ENCODE measurements around the gene SPATC1L. TPM values are rescaled to one million over a fixed set of nuclear protein-coding genes. Genes with fewer than 3 reads are reported as not detected.

Gene SPATC1L
- total and polyA plus RNA-seq, 2 donors (not counting 3 experiments of a cell fraction or from before 2014, with no cell fraction given): 11.5 to 15.3 TPM

DNA sequence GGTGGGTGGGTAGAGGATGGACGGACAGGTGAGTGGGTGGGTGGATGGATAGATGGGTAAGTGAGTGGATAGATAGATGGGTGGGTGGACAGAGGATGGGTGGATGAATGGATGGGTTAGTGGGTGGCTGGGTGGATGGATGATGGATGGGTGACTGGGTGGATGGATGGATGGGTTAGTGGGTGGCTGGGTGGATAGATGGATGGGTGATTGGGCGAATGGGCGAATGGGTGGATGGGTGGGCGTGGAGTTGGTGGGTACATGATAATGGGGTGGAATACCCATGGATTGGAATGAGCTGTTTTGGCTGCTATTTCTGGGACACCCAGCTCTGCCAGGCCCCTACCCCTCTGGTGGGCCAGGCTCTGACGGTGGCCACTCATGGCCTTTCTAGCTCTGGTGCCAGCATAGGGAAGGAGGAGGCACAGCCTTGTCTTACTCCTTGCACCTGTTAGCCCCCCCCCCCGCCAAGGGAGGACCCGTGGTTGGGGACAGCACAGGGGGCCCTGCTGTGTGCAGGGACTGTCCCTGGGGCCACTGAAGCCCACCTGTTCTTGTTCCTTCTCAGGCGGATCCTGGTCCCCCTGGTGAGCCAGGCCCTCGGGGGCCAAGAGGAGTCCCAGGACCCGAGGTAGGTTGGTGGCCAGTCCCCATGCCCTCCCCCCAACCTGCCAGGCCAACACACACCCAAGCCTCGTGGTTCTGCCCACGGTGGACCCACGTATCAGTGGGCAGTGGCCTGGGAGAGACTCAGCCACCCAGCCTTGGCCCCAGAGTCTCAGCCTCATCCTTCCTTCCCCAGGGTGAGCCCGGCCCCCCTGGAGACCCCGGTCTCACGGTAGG, 60.0 kb downstream of the SPATC1L start:
- Histone ChIP-seq H3K4me1 (ENCODE audit: control insufficient read depth, extremely low read depth, insufficient read depth, low read length) (no peaks in the 10 kb centered on the region), H3K9me1 (replicated peaks; ENCODE audit: control insufficient read depth, extremely low read depth, insufficient read depth, low read length) (no peaks in the 10 kb centered on the region), H3K27me3 (ENCODE audit: control insufficient read depth in 2 of 2, insufficient read depth in 2 of 2, low read length in 2 of 2) (no peaks in the 10 kb centered on the region), H3K9me3 (replicated peaks; ENCODE audit: control insufficient read depth, insufficient read depth, low read length) (no peaks in the 10 kb centered on the region), H2AFZ (ENCODE audit: low read depth, low read length) (no peak overlapping the region), H3K36me3 (ENCODE audit: control insufficient read depth in 2 of 2, extremely low read depth in 1 of 2, insufficient read depth in 2 of 2, low read length in 2 of 2) (no peaks in the 10 kb centered on the region), H3K4me3 (replicated peaks in 1 of 3; ENCODE audit: insufficient read depth in 1 of 3, low read depth in 1 of 3, low read length in 3 of 3) (no peak overlapping the region), H3K27ac (ENCODE audit: insufficient read depth, low read depth, low read length) (no peak overlapping the region), H3K9ac (replicated peaks; ENCODE audit: extremely low read depth, insufficient read depth, low read length) (no peak overlapping the region), H3K4me2 (ENCODE audit: insufficient read depth, low read length) (no peak overlapping the region), H3K79me2 (ENCODE audit: control insufficient read depth, insufficient read depth, low read length) (no peaks in the 10 kb centered on the region), H4K20me1 (replicated peaks; ENCODE audit: control insufficient read depth, extremely low read depth, insufficient read depth, low read length) (no peaks in the 10 kb centered on the region)
- CTCF ChIA-PET: no interaction called here
- dilution Hi-C loops (cut with MboI; ENCODE audit: extremely low pct_ligation_motif_present, low sequenced_read_pairs): no loop called here
- intact Hi-C loops (cut with micrococcal nuclease): no loop called here
- no TSS peak for BruUV-seq (replicated peaks)
- POLR2A ChIA-PET: no interaction called here
- TF ChIP-seq GATA2 (IDR thresholded peaks at IDR 0.05; ENCODE audit: insufficient read depth, insufficient read length, low read depth, low read length): no peak
- no peak for TF ChIP-seq EZH2 (IDR thresholded peaks at IDR 0.05; ENCODE audit: borderline replicate concordance, low read depth, low read length, severe bottlenecking)
- no peak for TF ChIP-seq POLR2A (IDR thresholded peaks at IDR 0.05; ENCODE audit: low read depth, low read length)
- TF ChIP-seq MYC (IDR thresholded peaks at IDR 0.05; ENCODE audit: low read depth, low read length): no peak
- TF ChIP-seq, protein P1, sequence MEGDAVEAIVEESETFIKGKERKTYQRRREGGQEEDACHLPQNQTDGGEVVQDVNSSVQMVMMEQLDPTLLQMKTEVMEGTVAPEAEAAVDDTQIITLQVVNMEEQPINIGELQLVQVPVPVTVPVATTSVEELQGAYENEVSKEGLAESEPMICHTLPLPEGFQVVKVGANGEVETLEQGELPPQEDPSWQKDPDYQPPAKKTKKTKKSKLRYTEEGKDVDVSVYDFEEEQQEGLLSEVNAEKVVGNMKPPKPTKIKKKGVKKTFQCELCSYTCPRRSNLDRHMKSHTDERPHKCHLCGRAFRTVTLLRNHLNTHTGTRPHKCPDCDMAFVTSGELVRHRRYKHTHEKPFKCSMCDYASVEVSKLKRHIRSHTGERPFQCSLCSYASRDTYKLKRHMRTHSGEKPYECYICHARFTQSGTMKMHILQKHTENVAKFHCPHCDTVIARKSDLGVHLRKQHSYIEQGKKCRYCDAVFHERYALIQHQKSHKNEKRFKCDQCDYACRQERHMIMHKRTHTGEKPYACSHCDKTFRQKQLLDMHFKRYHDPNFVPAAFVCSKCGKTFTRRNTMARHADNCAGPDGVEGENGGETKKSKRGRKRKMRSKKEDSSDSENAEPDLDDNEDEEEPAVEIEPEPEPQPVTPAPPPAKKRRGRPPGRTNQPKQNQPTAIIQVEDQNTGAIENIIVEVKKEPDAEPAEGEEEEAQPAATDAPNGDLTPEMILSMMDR (IDR thresholded peaks at IDR 0.05; ENCODE audit: extremely low read depth in 1 of 2, insufficient read depth in 1 of 2, low read depth in 1 of 2, low read length in 2 of 2): no peak
- no peak for TF ChIP-seq FOS (IDR thresholded peaks at IDR 0.05; ENCODE audit: borderline replicate concordance, insufficient read depth, low read length)
- no peak for TF ChIP-seq POLR2AphosphoS5 (IDR thresholded peaks at IDR 0.05; ENCODE audit: insufficient read depth, low read depth, low read length)
- TF ChIP-seq, protein P2, sequence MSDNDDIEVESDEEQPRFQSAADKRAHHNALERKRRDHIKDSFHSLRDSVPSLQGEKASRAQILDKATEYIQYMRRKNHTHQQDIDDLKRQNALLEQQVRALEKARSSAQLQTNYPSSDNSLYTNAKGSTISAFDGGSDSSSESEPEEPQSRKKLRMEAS (IDR thresholded peaks at IDR 0.05; ENCODE audit: insufficient read depth, insufficient read length): no peak
- TF ChIP-seq JUN (IDR thresholded peaks at IDR 0.05; ENCODE audit: borderline replicate concordance, insufficient read depth, insufficient read length, low read depth): no peak
- DNase-seq (ENCODE audit: low read depth, low spot score): no peak
- FAIRE-seq: no peak
